Upper lobe of left lung (tissue), 6 donors: Measurements from ENCODE around the gene NPAS1. TPM values are rescaled to one million over a fixed set of nuclear protein-coding genes. Genes with fewer than 3 reads are reported as not detected.
A peak's percentile ranks its signal among the peaks of the same experiment; 100 is the strongest.

ENCODE experiments used
- ATAC-seq, 2 donors: fragments of 200-7000 bp; cut with Tn5 transposase; one replicate each; pipeline ENCODE4 v1.9.1; 2022; ENCODE audit warnings: mild to moderate bottlenecking in 2 of 2, moderate library complexity in 2 of 2; ENCODE audit not compliant: low FRiP score in 2 of 2
- DNase-seq, 2 donors: peaks; one replicate each; pipeline ENCODE4 v3.0.0-alpha.2; 2019 to 2020
- H3K27ac ChIP-seq, 4 donors: fragments of 200-600 bp; sonication (generic); one replicate each; pipeline ENCODE4 v1.5.1; 2016 to 2019
- H3K27me3 ChIP-seq, 4 donors: fragments of 200-600 bp; sonication (generic); one replicate each; pipeline ENCODE4 v1.5.1; 2017 to 2019
- H3K36me3 ChIP-seq, 4 donors: fragments of 200-600 bp; sonication (generic); one replicate each; pipeline ENCODE4 v1.5.1; 2016 to 2019
- H3K4me1 ChIP-seq, 4 donors: fragments of 200-600 bp; sonication (generic); one replicate each; pipeline ENCODE4 v1.5.1; 2018 to 2019
- H3K4me3 ChIP-seq, 4 donors: fragments of 200-600 bp; sonication (generic); one replicate each; pipeline ENCODE4 v1.5.1; 2017 to 2019; ENCODE audit warnings: mild to moderate bottlenecking in 2 of 4, moderate library complexity in 1 of 4
- H3K9me3 ChIP-seq, 4 donors: fragments of 200-600 bp; sonication (generic); one replicate each; pipeline ENCODE4 v1.5.1; 2018 to 2019
- EP300 ChIP-seq, 4 donors: sonication (generic); formaldehyde crosslinking; IDR thresholded peaks; one replicate each; pipeline ENCODE4 v1.5.1; 2017; ENCODE audit warnings: antibody characterized with exemption in 4 of 4, control low read depth in 2 of 4
- POLR2A ChIP-seq, 4 donors: fragments of 450-650 bp; IDR thresholded peaks; one replicate each; pipeline ENCODE4 v1.5.1; 2016 to 2017; ENCODE audit warnings: antibody characterized with exemption in 4 of 4, mild to moderate bottlenecking in 2 of 4
- POLR2AphosphoS5 ChIP-seq, 2 donors: sonication (generic); formaldehyde crosslinking; IDR thresholded peaks; one replicate each; pipeline ENCODE4 v1.5.1; 2017; ENCODE audit warnings: antibody characterized with exemption in 2 of 2
- WGBS, 2 donors: methylation state at CpG; one replicate each; pipeline ENCODE4 v1.1.5; 2017 to 2018; 5-methylcytosine and 5-hydroxymethylcytosine counted together
- total RNA-seq, 6 donors: library from RNA; depleted of rRNA in 4 of 6; stranded (reverse); fragments of >200 nt in 4 of 6; gene quantifications; one replicate each; pipeline versions ENCODE4 v1.1.0 to v1.2.1, GENCODE V29; 2016 to 2021
- TF ChIP-seq, protein P1 (sequence below), 6 experiments: fragments of 450-650 bp in 4 of 6; fragments of 200-600 bp in 2 of 6; sonication (generic) in 2 of 6; IDR thresholded peaks; one replicate each; pipeline ENCODE4 v1.5.1; 2016 to 2019; ENCODE audit warnings: antibody characterized with exemption in 6 of 6
- donor health status: DM: no; HTN: no; CAD: no; lungs with moderate emphysema.
- donor health status: DM: no; HTN: yes; CAD: no; lungs with severe emphysema.

The NPAS1 gene
- total RNA-seq, 6 donors from 2014 or later = 0.30 to 13.6 (median 1.1) TPM; not detected in 1

DNA sequence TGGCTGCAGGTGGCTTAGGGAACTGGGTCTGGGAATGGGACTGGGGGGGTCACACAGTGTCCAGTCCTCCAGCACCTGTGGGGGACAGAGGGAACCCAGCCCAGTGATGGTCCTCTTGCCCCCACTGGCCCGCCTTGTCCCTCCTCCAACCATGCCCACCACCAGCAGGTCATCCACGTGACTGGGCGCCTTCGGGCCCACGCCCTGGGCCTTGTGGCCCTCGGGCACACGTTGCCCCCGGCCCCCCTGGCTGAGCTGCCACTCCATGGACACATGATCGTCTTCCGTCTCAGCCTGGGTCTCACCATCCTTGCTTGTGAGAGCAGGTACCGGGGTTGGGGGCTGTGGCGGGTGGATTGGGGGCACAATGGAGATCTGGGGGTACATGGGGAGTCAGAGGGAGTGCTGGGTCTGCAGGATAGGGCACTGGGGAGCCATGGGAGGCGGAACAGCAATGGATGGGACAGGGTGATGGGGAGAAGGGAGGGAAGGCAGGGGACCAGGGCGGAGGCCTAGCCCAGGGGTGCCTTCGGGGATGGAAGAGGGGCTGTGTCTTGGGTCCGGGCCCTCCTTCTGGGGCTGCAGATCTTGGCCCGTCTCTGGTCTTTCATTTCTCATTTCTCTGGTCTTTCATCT lies 19.7 kb downstream of the NPAS1 start:
- no peaks in the 10 kb centered on the region for H3K9me3 ChIP-seq
- no peak overlapping the region for H3K27ac ChIP-seq
- DNase-seq (peak in 1 of 2 donors; percentile 81), ATAC-seq (no peak)
- no peak for TF ChIP-seq POLR2A (IDR thresholded peaks at IDR 0.05)
- TF ChIP-seq EP300 (IDR thresholded peaks at IDR 0.05) = no peak
- TF ChIP-seq, protein P1, sequence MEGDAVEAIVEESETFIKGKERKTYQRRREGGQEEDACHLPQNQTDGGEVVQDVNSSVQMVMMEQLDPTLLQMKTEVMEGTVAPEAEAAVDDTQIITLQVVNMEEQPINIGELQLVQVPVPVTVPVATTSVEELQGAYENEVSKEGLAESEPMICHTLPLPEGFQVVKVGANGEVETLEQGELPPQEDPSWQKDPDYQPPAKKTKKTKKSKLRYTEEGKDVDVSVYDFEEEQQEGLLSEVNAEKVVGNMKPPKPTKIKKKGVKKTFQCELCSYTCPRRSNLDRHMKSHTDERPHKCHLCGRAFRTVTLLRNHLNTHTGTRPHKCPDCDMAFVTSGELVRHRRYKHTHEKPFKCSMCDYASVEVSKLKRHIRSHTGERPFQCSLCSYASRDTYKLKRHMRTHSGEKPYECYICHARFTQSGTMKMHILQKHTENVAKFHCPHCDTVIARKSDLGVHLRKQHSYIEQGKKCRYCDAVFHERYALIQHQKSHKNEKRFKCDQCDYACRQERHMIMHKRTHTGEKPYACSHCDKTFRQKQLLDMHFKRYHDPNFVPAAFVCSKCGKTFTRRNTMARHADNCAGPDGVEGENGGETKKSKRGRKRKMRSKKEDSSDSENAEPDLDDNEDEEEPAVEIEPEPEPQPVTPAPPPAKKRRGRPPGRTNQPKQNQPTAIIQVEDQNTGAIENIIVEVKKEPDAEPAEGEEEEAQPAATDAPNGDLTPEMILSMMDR (IDR thresholded peaks at IDR 0.05) = no peak
- no peak for TF ChIP-seq POLR2AphosphoS5 (IDR thresholded peaks at IDR 0.05)
- H3K4me3 ChIP-seq = no peak overlapping the region
- 87 to 91% methylated on average over 13 to 17 of the region's 17 CpGs for WGBS, 2 donors
- H3K36me3 ChIP-seq = no peaks in the 10 kb centered on the region
- H3K4me1 ChIP-seq = peaks cover 13 to 17% (median 17%) of the 10 kb centered on the region in 4 donors
- H3K27me3 ChIP-seq = no peaks in the 10 kb centered on the region

DNA sequence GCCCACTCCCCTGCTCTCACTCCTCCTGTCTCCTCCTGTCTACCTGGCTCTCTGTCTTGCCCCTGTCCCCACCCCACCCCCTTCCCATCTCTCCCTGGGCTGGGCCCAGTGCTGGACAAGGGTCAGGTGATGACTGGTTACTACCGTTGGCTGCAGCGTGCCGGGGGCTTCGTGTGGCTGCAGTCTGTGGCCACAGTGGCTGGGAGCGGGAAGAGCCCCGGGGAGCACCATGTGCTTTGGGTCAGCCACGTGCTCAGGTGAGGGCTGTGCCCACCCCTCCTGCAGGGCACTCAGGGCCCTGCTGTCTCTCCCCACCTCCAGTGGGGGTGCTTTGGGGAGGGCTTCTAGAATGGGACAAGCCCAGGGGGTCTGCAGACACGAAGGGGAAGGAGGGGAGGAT lies 21.2 kb downstream of the NPAS1 start:
- Histone ChIP-seq H3K4me3 (no peak overlapping the region), H3K27me3 (no peaks in the 10 kb centered on the region), H3K4me1 (peaks cover 5 to 8% (median 7%) of the 10 kb centered on the region in 4 donors), H3K27ac (no peak overlapping the region), H3K36me3 (peaks cover 0 to 10% (median 1%) of the 10 kb centered on the region in 4 donors), H3K9me3 (no peaks in the 10 kb centered on the region)
- DNase-seq (no peak), ATAC-seq (no peak)
- no peak for TF ChIP-seq POLR2AphosphoS5 (IDR thresholded peaks at IDR 0.05)
- 71 to 80% methylated on average over 8 of the region's 8 CpGs for WGBS, 2 donors

DNA sequence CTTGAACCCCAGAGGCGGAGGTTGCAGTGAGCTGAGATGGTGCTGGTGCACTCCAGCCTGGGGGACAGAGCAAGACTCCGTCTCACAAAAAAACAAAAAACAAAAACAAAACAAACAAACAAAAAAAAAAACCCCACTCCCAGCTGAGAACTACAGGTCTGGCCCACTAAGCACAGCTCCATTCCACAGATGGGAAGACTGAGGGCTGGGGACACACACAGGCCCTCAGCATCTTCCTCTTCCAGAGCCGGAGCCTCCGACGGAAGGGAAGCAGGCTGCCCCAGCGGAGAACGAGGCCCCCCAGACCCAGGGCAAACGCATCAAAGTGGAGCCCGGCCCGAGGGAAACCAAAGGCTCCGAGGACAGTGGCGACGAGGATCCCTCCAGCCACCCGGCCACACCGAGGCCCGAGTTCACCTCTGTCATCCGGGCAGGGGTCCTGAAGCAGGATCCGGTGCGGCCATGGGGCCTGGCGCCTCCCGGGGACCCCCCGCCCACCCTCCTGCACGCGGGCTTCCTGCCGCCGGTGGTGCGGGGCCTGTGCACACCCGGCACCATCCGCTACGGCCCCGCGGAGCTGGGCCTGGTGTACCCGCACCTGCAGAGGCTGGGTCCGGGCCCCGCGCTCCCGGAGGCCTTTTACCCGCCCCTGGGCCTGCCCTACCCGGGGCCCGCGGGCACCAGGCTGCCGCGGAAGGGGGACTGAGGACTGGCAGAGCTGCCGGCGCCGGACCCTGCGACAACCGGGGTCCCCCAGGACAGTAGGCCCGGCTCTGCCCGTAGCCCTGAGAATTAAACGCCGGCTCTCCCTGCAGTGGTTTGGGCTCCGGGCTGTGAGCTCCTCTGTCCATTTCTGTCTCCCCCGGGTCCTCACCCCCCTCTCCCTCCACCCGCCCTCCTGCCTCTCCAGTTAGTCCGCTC lies 25.6 kb downstream of the NPAS1 start:
- Histone ChIP-seq H3K36me3 (peaks cover 0 to 12% (median 1%) of the 10 kb centered on the region in 4 donors), H3K9me3 (no peaks in the 10 kb centered on the region), H3K4me1 (peaks cover 6 to 16% (median 10%) of the 10 kb centered on the region in 4 donors), H3K27me3 (no peaks in the 10 kb centered on the region), H3K4me3 (no peak overlapping the region), H3K27ac (no peak overlapping the region)
- TF ChIP-seq, protein P1 (IDR thresholded peaks at IDR 0.05) = no peak
- TF ChIP-seq POLR2AphosphoS5 (IDR thresholded peaks at IDR 0.05) (no peak), POLR2A (IDR thresholded peaks at IDR 0.05) (no peak), EP300 (IDR thresholded peaks at IDR 0.05) (no peak)
- DNase-seq (peak in 1 of 2 donors; percentile 85), ATAC-seq (no peak)
- WGBS, 2 donors = 95% methylated on average over 19 to 56 of the region's 56 CpGs

DNA sequence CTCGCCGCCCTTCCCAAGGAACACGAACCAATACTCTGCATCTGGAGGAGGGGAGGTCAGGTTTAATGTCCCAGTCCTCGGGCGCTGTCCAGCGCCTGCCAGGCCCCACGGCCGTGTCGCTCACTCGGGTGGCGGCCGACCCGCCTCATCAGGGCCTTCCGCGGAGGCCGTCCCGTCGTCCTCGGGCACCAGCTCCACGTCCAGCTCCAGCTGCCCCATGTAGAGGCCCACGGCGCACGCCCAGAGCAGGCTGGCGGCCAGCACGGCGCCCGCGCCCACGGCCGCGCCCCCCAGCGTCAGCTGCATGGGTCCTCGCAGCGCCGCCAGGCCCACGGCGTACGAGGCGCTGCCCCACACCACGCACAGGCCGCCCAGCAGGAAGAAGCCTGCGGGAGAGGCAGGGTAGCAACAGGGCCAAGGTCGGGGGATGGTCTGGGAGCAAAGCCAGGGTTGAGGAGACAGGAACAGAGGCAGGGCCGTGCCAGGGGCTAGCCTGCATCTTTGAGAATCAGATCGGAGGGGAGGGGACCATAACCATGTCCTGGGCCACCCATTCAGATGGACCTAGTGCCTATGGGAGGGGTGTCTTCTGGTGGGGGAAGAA lies 26.3 kb downstream of the NPAS1 start:
- DNase-seq (peak in 1 of 2 donors; percentile 85), ATAC-seq (no peak)
- H3K27ac ChIP-seq = no peak overlapping the region
- peaks cover 6 to 16% (median 10%) of the 10 kb centered on the region in 4 donors for H3K4me1 ChIP-seq
- TF ChIP-seq, protein P1 (IDR thresholded peaks at IDR 0.05) = no peak
- TF ChIP-seq POLR2AphosphoS5 (IDR thresholded peaks at IDR 0.05) (no peak), POLR2A (IDR thresholded peaks at IDR 0.05) (no peak), EP300 (IDR thresholded peaks at IDR 0.05) (no peak)
- 94 to 95% methylated on average over 33 to 45 of the region's 45 CpGs for WGBS, 2 donors
- no peaks in the 10 kb centered on the region for H3K9me3 ChIP-seq
- peaks cover 0 to 12% (median 1%) of the 10 kb centered on the region in 4 donors for H3K36me3 ChIP-seq
- H3K4me3 ChIP-seq = no peak overlapping the region
- no peaks in the 10 kb centered on the region for H3K27me3 ChIP-seq

DNA sequence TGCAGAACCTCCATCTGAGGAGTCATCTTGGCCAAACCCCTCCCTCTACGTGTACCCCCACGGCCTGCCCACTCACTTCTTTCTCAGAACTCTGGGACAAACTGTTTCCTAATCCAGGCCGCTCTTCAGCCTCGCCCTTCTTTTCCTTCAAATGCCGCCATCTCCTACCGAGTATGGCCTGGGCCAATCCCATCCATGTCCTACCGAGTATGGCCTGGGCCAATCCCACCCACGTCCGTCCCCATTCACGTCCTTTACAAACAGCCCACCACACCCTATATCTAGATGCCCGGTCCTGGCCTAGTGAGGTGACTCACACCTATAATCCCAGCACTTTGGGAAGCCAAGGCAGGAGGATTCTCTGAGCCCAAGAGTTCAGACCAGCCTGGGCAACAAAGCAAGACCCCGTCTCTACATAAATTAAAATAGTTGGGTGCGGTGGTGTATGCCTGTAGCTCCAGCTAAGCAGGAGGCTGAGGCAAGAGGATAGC lies 27.7 kb downstream of the NPAS1 start:
- no peak for ATAC-seq
- Histone ChIP-seq H3K27ac (peak overlapping the region in 1 of 4 donors; percentile 90), H3K4me1 (peaks cover 6 to 16% (median 10%) of the 10 kb centered on the region in 4 donors), H3K36me3 (peaks cover 0 to 12% (median 1%) of the 10 kb centered on the region in 4 donors), H3K9me3 (no peaks in the 10 kb centered on the region), H3K4me3 (peak overlapping the region in 3 of 4 donors; percentile 89 to 95 (median 89)), H3K27me3 (no peaks in the 10 kb centered on the region)
- WGBS, 2 donors = 84 to 89% methylated on average over 13 of the region's 13 CpGs
- TF ChIP-seq EP300 (IDR thresholded peaks at IDR 0.05) (no peak), POLR2AphosphoS5 (IDR thresholded peaks at IDR 0.05) (no peak), POLR2A (IDR thresholded peaks at IDR 0.05) (no peak)
- TF ChIP-seq, protein P1 (IDR thresholded peaks at IDR 0.05) = no peak
- no peak for DNase-seq
